Prostate gland (tissue), 2 donors: ENCODE data around the gene RAB2B.

Experiments used
- CTCF ChIP-seq, 4 experiments: fragments of 200-600 bp in 2 of 4; fragments of 450-650 bp in 2 of 4; sonication (generic) in 2 of 4; IDR thresholded peaks; 1 replicate in 3 of 4; 2 replicates in 1 of 4; pipeline ENCODE4 v1.5.1; 2016 to 2019; ENCODE audit warnings: antibody characterized with exemption in 4 of 4, mild to moderate bottlenecking in 2 of 4, moderate library complexity in 2 of 4
- POLR2A ChIP-seq: fragments of 450-650 bp; IDR thresholded peaks from one replicate; pipeline ENCODE4 v1.6.1; 2016; ENCODE audit warnings: antibody characterized with exemption, mild to moderate bottlenecking
- POLR2AphosphoS5 ChIP-seq: sonication (generic); formaldehyde crosslinking; IDR thresholded peaks from one replicate; pipeline ENCODE4 v1.6.1; 2017; ENCODE audit warnings: antibody characterized with exemption

- no peak for TF ChIP-seq CTCF (IDR thresholded peaks at IDR 0.05)
- TF ChIP-seq POLR2A = no peak
- no peak for TF ChIP-seq POLR2AphosphoS5
Measured at GRCh38 chr14:21496453-21496852, 19.7 kb upstream of the RAB2B start.
